ENCODE data around the gene NALCN.

- TF ChIP-seq CTCF (IDR thresholded peaks at IDR 0.05) (no peak), POLR2A (IDR thresholded peaks at IDR 0.05) (no peak)
Measured at GRCh38 chr13:101397742-101398141, 18.6 kb downstream of the NALCN start.

Data from uterus (tissue), 2 donors.